ENCODE results near the gene GSTM1. TPM values are rescaled to one million over a fixed set of nuclear protein-coding genes. Genes with fewer than 3 reads are reported as not detected.

The GSTM1 gene
- total RNA-seq (2014; rRNA removed; shearing (Covaris generic)) = not detected in 2 replicates

- no peak for DNase-seq (ENCODE audit: low spot score)
Measured at GRCh38 chr1:109687641-109688499, at the start of gene GSTM1. TSS of gene GSTM1 (plus strand) at chr1:109687817. CDS start at chr1:109687874, 57 bp downstream.

- DNase-seq (ENCODE audit: low spot score) = no peak
Measured at GRCh38 chr1:109639063-109639840, 48.4 kb upstream of the GSTM1 start.

- DNase-seq (ENCODE audit: low spot score) = no peak
Measured at GRCh38 chr1:109639841-109640184, 47.8 kb upstream of the GSTM1 start.

- peak; percentile 37 for DNase-seq (ENCODE audit: low spot score)
Measured at GRCh38 chr1:109640285-109640865, 47.2 kb upstream of the GSTM1 start.

- no peak for DNase-seq (ENCODE audit: low spot score)
Measured at GRCh38 chr1:109641078-109641740, 46.4 kb upstream of the GSTM1 start.

GRCh38 chr1:109641861-109642260, 45.8 kb upstream of the GSTM1 start:
- DNase-seq (ENCODE audit: low spot score) = no peak

- DNase-seq (ENCODE audit: low spot score) = no peak
Measured at GRCh38 chr1:109642626-109643025, 45.0 kb upstream of the GSTM1 start.

GRCh38 chr1:109643385-109644230, 44.0 kb upstream of the GSTM1 start:
- DNase-seq (ENCODE audit: low spot score) = peak; percentile 57

GRCh38 chr1:109644670-109645069, 42.9 kb upstream of the GSTM1 start:
- no peak for DNase-seq (ENCODE audit: low spot score)

- no peak for DNase-seq (ENCODE audit: low spot score)
Measured at GRCh38 chr1:109649491-109649914, 38.1 kb upstream of the GSTM1 start.

- DNase-seq (ENCODE audit: low spot score) = peak; percentile 46
Measured at GRCh38 chr1:109650609-109651008, 37.0 kb upstream of the GSTM1 start.

- DNase-seq (ENCODE audit: low spot score) = no peak
Measured at GRCh38 chr1:109652402-109652801, 35.2 kb upstream of the GSTM1 start.

GRCh38 chr1:109653306-109653705, 34.3 kb upstream of the GSTM1 start:
- DNase-seq (ENCODE audit: low spot score) = no peak

- no peak for DNase-seq (ENCODE audit: low spot score)
Measured at GRCh38 chr1:109654519-109654918, 33.1 kb upstream of the GSTM1 start.

- DNase-seq (ENCODE audit: low spot score) = peak; percentile 68
Measured at GRCh38 chr1:109655615-109656519, 31.8 kb upstream of the GSTM1 start, which contains the start of gene GSTM4. TSS of gene GSTM4 (plus strand) at chr1:109656099. CDS start at chr1:109656390, 291 bp downstream.

- no peak for DNase-seq (ENCODE audit: low spot score)
Measured at GRCh38 chr1:109657395-109657794, 30.2 kb upstream of the GSTM1 start.

GRCh38 chr1:109657970-109658369, 29.6 kb upstream of the GSTM1 start:
- no peak for DNase-seq (ENCODE audit: low spot score)

- no peak for DNase-seq (ENCODE audit: low spot score)
Measured at GRCh38 chr1:109658533-109659042, 29.0 kb upstream of the GSTM1 start.

GRCh38 chr1:109659145-109659544, 28.5 kb upstream of the GSTM1 start:
- DNase-seq (ENCODE audit: low spot score) = peak; percentile 58
